Keratinocyte (primary cell): ENCODE measurements around the gene MEP1B. TPM values are rescaled to one million over a fixed set of nuclear protein-coding genes. Genes with fewer than 3 reads are reported as not detected.

Experiments used
- DNase-seq: peaks from one replicate; pipeline ENCODE4 v3.0.0-alpha.2; 2011; ENCODE audit warnings: low read depth, missing footprints, low spot score
- FAIRE-seq: peaks from 2 replicates; lab custom pipeline; 2011; peaks lifted over from hg19 to GRCh38; lab: Jason Lieb, UNC
- H2AFZ ChIP-seq: 2 replicates; pipeline ENCODE4 v1.6.0; 2012; ENCODE audit warnings: low read length, control low read depth, inconsistent platforms; ENCODE audit not compliant: control insufficient read depth
- H3K27ac ChIP-seq: 2 replicates; pipeline ENCODE4 v1.5.1; 2011; ENCODE audit warnings: low read length; ENCODE audit not compliant: control insufficient read depth, insufficient read depth
- H3K27me3 ChIP-seq: 3 replicates; pipeline ENCODE4 v1.6.0; 2011; ENCODE audit warnings: low read length; ENCODE audit not compliant: control insufficient read depth, insufficient read depth; ENCODE audit errors: extremely low read depth
- H3K36me3 ChIP-seq, 2 experiments: 2 replicates in 1 of 2; 3 replicates in 1 of 2; pipeline ENCODE4 v1.5.1; 2011; ENCODE audit warnings: low read length in 2 of 2, mild to moderate bottlenecking in 1 of 2; ENCODE audit not compliant: control insufficient read depth in 2 of 2, insufficient read depth in 2 of 2; ENCODE audit errors: extremely low read depth in 1 of 2
- H3K4me1 ChIP-seq: 3 replicates; pipeline ENCODE4 v1.5.1; 2011; ENCODE audit warnings: low read length; ENCODE audit not compliant: control insufficient read depth, insufficient read depth; ENCODE audit errors: extremely low read depth
- H3K4me2 ChIP-seq: 3 replicates; pipeline ENCODE4 v1.6.0; 2011; ENCODE audit warnings: low read depth, low read length; ENCODE audit not compliant: control insufficient read depth, insufficient read depth; ENCODE audit errors: extremely low read depth
- H3K4me3 ChIP-seq, 3 experiments: fragments of 200-600 bp in 1 of 3; sonication (generic) in 1 of 3; 2 replicates in 2 of 3; 3 replicates in 1 of 3; pipeline ENCODE4 v1.5.1; 2011 to 2016; ENCODE audit warnings: low read length in 3 of 3, mild to moderate bottlenecking in 3 of 3, control low read depth in 2 of 3, inconsistent platforms in 1 of 3, low read depth in 1 of 3, mixed read lengths in 1 of 3, mixed run types in 1 of 3, moderate library complexity in 1 of 3; ENCODE audit not compliant: control insufficient read depth in 2 of 3, insufficient read depth in 2 of 3; ENCODE audit errors: extremely low read depth in 1 of 3
- H3K79me2 ChIP-seq: 2 replicates; pipeline ENCODE4 v1.6.0; 2012; ENCODE audit warnings: low read length; ENCODE audit not compliant: control insufficient read depth, insufficient read depth
- H3K9ac ChIP-seq: 3 replicates; pipeline ENCODE4 v1.6.0; 2011; ENCODE audit warnings: low read length; ENCODE audit not compliant: control insufficient read depth, insufficient read depth; ENCODE audit errors: extremely low read depth
- H3K9me1 ChIP-seq: 3 replicates; pipeline ENCODE4 v1.6.0; 2011; ENCODE audit warnings: low read length; ENCODE audit not compliant: control insufficient read depth, insufficient read depth; ENCODE audit errors: extremely low read depth
- H3K9me3 ChIP-seq: 2 replicates; pipeline ENCODE4 v1.5.1; 2012; ENCODE audit warnings: low read depth, low read length; ENCODE audit not compliant: control insufficient read depth
- H4K20me1 ChIP-seq: 3 replicates; pipeline ENCODE4 v1.6.0; 2011; ENCODE audit warnings: low read length; ENCODE audit not compliant: control insufficient read depth, insufficient read depth; ENCODE audit errors: extremely low read depth
- EZH2 ChIP-seq: IDR thresholded peaks from one replicate; pipeline ENCODE4 v1.6.1; 2012; ENCODE audit warnings: inconsistent platforms, mild to moderate bottlenecking, low read length, moderate library complexity
- dilution Hi-C: fragments of 300-500 bp; cut with MboI; formaldehyde crosslinking; loops from one replicate; pipeline ENCODE4 v1.7.0; 2020; ENCODE audit warnings: low sequenced_read_pairs; ENCODE audit not compliant: extremely low pct_ligation_motif_present
- polyA plus RNA-seq, 5 experiments: library from polyadenylated mRNA; depleted of rRNA in 3 of 5; stranded (reverse) in 3 of 5; stranded (forward) in 1 of 5; unstranded in 1 of 5; fragments of >200 nt; gene quantifications; 1 replicate in 1 of 5; 2 replicates in 3 of 5; 3 replicates in 1 of 5; pipeline versions ENCODE4 v1.2.1 to v1.2.3, GENCODE V29; 2011 to 2012; ENCODE audit warnings: missing spikeins in 2 of 5, low read depth in 1 of 5, low replicate concordance in 1 of 5
- TF ChIP-seq, protein P1 (sequence below), 3 experiments: IDR thresholded peaks in 1 of 3; conservative IDR thresholded peaks in 1 of 3; optimal IDR thresholded peaks in 1 of 3; 2 replicates in 2 of 3; 3 replicates in 1 of 3; pipeline versions ENCODE3 to v1.5.1; 2011; ENCODE audit warnings: low read length in 3 of 3, mild to moderate bottlenecking in 3 of 3, moderate library complexity in 2 of 3, control low read depth in 1 of 3, inconsistent platforms in 1 of 3; ENCODE audit not compliant: insufficient read depth in 2 of 3; ENCODE audit errors: extremely low read depth in 1 of 3

MEP1B gene
- polyA plus RNA-seq, 1 donor (not counting 4 experiments of a cell fraction or from before 2014, with no cell fraction given), result 0.03 TPM

DNA sequence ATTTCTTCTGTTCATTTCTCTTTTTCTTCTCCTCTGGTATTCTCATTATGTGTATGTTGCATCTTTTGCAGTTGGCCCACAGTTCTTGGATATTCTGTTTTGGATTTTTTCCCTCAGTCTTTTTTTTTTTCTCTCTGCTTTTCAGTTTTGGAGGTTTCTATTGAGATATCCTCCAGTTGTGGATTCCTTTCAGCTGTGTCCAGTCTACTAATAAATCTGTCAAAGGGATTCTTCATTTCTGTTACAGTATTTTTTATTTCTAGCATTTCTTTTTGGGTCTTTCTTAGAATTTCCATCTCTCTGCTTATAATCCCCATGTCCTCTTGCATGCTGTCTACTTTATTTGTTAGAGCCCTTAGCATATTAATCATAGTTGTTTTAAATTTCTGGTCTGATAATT lies 6.3 kb upstream of the MEP1B start:
- no peak for FAIRE-seq
- Histone ChIP-seq H2AFZ (no peak overlapping the region), H3K4me1 (no peaks in the 10 kb centered on the region), H3K27ac (no peak overlapping the region), H3K27me3 (no peaks in the 10 kb centered on the region), H4K20me1 (no peaks in the 10 kb centered on the region), H3K36me3 (no peaks in the 10 kb centered on the region), H3K9me1 (no peaks in the 10 kb centered on the region), H3K9ac (no peak overlapping the region), H3K79me2 (no peaks in the 10 kb centered on the region), H3K9me3 (no peaks in the 10 kb centered on the region), H3K4me2 (no peak overlapping the region), H3K4me3 (no peak overlapping the region)
- dilution Hi-C loops, result no loop called here
- no peak for DNase-seq
- TF ChIP-seq, protein P1, sequence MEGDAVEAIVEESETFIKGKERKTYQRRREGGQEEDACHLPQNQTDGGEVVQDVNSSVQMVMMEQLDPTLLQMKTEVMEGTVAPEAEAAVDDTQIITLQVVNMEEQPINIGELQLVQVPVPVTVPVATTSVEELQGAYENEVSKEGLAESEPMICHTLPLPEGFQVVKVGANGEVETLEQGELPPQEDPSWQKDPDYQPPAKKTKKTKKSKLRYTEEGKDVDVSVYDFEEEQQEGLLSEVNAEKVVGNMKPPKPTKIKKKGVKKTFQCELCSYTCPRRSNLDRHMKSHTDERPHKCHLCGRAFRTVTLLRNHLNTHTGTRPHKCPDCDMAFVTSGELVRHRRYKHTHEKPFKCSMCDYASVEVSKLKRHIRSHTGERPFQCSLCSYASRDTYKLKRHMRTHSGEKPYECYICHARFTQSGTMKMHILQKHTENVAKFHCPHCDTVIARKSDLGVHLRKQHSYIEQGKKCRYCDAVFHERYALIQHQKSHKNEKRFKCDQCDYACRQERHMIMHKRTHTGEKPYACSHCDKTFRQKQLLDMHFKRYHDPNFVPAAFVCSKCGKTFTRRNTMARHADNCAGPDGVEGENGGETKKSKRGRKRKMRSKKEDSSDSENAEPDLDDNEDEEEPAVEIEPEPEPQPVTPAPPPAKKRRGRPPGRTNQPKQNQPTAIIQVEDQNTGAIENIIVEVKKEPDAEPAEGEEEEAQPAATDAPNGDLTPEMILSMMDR (optimal IDR thresholded peaks at IDR 0.05 in 1 of 3, IDR thresholded peaks at IDR 0.05 in 1 of 3, conservative IDR thresholded peaks at IDR 0.05 in 1 of 3; ENCODE audit: extremely low read depth in 1 of 3, insufficient read depth in 2 of 3, low read length in 3 of 3), result no peak
- TF ChIP-seq EZH2, result no peak

DNA sequence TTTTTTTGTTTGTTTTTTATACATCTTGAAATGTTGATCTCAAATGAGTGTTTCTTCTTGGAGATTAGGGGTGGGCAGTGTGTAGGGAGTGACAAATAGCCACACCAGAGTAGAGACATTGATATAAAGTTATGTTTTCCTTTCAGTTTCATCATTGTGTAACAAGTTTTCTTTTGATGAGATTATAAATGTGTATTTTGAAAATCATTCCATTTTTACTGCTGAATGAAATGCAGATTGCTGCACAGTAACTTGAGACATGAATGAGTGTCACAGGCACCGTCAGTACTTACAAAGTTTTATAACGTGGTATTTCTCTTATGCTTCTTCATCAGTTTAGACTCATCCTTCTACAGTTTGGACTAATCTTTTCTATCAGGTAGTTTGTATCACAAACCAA lies 370 bp downstream of the MEP1B start:
- H3K9me1 ChIP-seq, result no peaks in the 10 kb centered on the region
- H4K20me1 ChIP-seq, result no peaks in the 10 kb centered on the region
- H3K4me1 ChIP-seq, result no peaks in the 10 kb centered on the region
- no peak for DNase-seq
- H3K9ac ChIP-seq, result no peak overlapping the region
- no peaks in the 10 kb centered on the region for H3K27me3 ChIP-seq
- H2AFZ ChIP-seq, result no peak overlapping the region
- H3K27ac ChIP-seq, result no peak overlapping the region
- TF ChIP-seq, protein P1 (optimal IDR thresholded peaks at IDR 0.05 in 1 of 3, IDR thresholded peaks at IDR 0.05 in 1 of 3, conservative IDR thresholded peaks at IDR 0.05 in 1 of 3; ENCODE audit: extremely low read depth in 1 of 3, insufficient read depth in 2 of 3, low read length in 3 of 3), result no peak
- no peak for TF ChIP-seq EZH2
- H3K36me3 ChIP-seq, result no peaks in the 10 kb centered on the region
- no peak overlapping the region for H3K4me3 ChIP-seq
- dilution Hi-C loops, result no loop called here
- no peak for FAIRE-seq
- H3K79me2 ChIP-seq, result no peaks in the 10 kb centered on the region
- H3K4me2 ChIP-seq, result no peak overlapping the region
- H3K9me3 ChIP-seq, result no peaks in the 10 kb centered on the region
